ENCODE data around the gene PTX4. TPM values are rescaled to one million over a fixed set of nuclear protein-coding genes. Genes with fewer than 3 reads are reported as not detected.

The PTX4 gene
- total and polyA plus RNA-seq, 2 donors: 0.10 TPM; not detected in 1

DNA sequence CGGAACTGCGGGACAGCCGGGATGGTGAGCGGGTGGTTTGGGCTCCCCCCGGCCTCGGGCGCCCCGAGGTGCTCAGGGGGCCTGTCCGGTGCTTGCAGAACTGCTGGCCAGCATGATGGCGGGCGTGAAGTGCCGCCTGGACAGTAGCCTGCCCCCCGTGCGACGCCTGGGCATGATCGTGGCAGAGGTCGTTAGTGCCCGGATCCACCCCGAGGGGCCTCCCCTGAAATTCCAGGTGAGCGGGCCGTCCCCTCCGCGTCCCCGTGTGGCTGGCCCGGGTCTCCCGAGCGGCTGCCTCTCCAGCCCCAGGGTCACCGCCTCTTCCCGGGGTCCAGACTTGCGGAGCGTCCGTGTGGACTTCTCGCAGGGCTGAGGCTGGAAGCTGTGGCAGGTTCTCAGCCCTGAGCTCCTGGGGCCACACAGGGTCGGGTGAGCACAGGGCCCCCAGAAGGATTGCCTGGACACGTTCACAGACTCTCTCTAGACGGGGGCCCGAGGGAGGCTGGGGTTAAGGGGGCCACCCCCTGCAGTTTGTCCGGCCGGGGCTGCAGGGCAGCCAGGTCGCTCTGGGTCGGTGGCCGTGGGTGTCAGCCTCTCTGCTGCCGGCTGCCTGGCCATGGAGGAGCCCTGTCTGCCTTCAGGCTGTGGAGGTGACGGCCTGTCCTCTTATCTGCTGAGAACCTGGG is 11.9 kb upstream of the PTX4 start:
- H3K4me1 ChIP-seq (ENCODE audit: insufficient read depth): no peaks in the 10 kb centered on the region
- H3K27ac ChIP-seq (ENCODE audit: low read depth): no peak overlapping the region
- 95% methylated on average over 44 of the region's 44 CpGs for WGBS
- H3K4me3 ChIP-seq (ENCODE audit: low read depth, low read length): no peak overlapping the region
- peaks cover 11% of the 10 kb centered on the region for H3K36me3 ChIP-seq (ENCODE audit: insufficient read depth)
- DNase-seq (ENCODE audit: extremely low spot score): no peak

DNA sequence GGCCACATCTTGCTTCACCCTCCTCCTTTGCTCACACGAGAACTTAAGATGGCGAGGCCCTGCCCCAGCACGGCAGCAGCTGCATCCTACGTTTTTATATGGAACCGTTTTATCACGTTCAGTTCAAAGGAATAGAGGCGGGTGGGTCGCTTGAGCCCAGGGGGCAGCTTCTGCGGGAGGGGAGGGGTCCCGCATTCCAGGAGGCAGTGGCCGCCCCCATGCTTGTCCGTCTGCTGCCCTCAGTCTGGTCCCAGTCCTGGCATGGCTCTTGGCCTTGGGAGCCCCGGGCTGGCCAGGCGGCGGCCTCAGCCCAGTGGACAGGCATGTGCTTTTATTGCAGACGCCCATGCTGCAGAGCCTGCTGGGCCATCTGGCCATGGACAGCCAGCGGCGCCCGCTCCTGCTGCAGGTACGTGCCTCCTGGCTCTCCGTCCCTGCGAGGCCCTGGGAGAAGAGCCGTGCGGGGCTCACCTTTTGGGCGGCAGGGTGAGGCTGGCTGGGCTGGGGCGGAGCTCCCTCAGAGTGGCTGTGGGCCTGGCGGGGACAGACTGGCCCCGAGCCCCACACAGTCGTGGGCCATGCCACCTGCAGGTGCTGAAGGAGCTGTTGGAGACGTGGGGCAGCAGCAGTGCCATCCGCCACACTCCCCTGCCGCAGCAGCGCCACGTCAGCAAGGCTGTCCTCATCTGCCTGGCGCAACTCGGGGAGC is 11.2 kb upstream of the PTX4 start:
- H3K4me1 ChIP-seq (ENCODE audit: insufficient read depth): no peaks in the 10 kb centered on the region
- no peak for DNase-seq (ENCODE audit: extremely low spot score)
- no peak overlapping the region for H3K4me3 ChIP-seq (ENCODE audit: low read depth, low read length)
- H3K36me3 ChIP-seq (ENCODE audit: insufficient read depth): peaks cover 11% of the 10 kb centered on the region
- WGBS: 94% methylated on average over 36 of the region's 36 CpGs
- no peak overlapping the region for H3K27ac ChIP-seq (ENCODE audit: low read depth)

DNA sequence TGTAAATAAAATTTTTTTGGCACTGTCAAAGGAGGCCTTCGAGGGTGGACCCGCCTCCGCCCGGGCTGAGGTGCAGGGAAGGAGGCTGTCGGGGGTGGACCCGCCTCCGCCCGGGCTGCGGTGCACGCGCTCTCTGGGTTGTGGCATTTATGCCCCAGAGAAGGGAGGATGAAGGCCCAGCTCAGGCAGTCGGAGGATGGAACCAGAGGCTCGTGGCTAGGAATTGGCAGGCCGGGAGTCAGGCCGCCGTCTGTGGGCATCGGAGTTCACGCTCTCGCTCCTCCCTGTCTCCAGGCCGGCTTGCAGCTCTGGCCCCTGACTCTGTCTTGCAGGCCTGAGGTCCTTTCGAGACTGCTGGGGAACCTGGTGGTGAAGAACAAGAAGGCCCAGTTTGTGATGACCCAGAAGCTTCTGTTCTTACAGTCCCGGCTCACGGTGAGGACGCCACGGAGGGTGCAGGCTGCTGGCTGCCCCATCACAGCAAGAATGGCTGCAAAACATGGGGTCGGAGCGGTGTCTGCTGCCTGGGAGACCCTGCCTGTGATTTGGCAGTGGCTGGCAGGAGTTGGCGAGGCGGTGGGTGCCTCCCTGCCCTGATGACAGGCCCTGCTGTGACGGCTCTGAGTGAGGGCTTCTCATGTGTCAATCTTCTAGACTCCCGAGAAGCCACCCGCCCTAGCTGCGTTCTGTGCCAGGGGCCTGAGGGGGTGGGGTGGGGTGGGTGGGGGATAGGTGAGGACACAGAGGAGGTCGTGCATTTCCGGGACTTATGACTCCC is 10.3 kb upstream of the PTX4 start:
- Histone ChIP-seq H3K27ac (ENCODE audit: low read depth) (no peak overlapping the region), H3K36me3 (ENCODE audit: insufficient read depth) (peaks cover 11% of the 10 kb centered on the region), H3K4me1 (ENCODE audit: insufficient read depth) (no peaks in the 10 kb centered on the region), H3K4me3 (ENCODE audit: low read depth, low read length) (no peak overlapping the region)
- DNase-seq (ENCODE audit: extremely low spot score): no peak
- 91% methylated on average over 35 of the region's 35 CpGs for WGBS

DNA sequence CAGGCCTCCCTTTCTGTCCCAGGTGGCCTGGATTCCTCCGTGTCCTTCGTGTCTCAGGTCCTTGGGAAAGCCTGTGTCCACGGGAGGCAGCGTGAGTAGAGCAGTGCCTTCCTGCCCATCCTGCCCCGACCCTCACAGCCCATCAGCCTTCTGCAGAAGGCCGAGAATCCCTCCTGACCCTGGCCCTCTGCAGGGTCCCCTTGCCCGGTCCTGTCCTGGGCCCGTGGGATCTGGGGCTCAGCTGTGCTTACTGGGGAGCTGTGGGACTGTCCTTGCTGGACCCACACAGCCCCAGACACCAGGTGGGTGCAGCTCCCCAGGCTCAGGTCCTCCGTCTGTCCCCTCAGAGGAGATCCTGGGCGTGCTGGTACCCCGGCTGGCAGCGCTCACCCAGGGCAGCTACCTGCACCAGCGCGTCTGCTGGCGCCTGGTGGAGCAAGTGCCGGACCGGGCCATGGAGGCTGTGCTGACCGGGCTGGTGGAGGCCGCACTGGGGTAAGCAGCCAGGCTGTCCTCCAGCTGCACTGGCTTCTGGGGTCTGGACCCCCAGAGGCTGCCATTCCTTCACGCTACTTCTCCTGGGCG is 8.4 kb upstream of the PTX4 start:
- no peaks in the 10 kb centered on the region for H3K4me1 ChIP-seq (ENCODE audit: insufficient read depth)
- no peak overlapping the region for H3K27ac ChIP-seq (ENCODE audit: low read depth)
- H3K4me3 ChIP-seq (ENCODE audit: low read depth, low read length): no peak overlapping the region
- WGBS: 92% methylated on average over 21 of the region's 21 CpGs
- peaks cover 8% of the 10 kb centered on the region for H3K36me3 ChIP-seq (ENCODE audit: insufficient read depth)
- DNase-seq (ENCODE audit: extremely low spot score): no peak

DNA sequence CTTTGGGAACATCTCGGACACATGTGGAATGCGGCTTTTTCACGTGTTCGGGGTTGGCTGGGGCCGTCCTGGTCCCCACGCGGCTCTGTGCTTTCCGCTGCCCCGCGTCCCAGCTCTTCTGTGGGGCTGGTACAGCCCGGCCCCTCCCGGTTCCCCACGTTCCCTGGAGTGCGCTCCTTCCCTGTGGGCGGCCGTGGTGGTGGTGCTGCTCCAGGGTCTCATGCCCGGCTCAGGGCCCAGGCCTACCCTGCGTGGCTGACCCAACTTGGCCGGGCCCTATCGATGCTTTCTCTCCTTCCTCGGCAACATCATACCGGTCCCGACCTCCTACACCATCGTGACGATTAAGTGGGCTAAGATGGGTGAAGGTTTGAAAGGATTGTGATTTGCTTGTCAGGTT is 7.7 kb upstream of the PTX4 start:
- H3K4me3 ChIP-seq (ENCODE audit: low read depth, low read length): no peak overlapping the region
- no peak for DNase-seq (ENCODE audit: extremely low spot score)
- WGBS: 95% methylated on average over 25 of the region's 25 CpGs
- no peaks in the 10 kb centered on the region for H3K4me1 ChIP-seq (ENCODE audit: insufficient read depth)
- no peak overlapping the region for H3K27ac ChIP-seq (ENCODE audit: low read depth)
- peaks cover 6% of the 10 kb centered on the region for H3K36me3 ChIP-seq (ENCODE audit: insufficient read depth)

DNA sequence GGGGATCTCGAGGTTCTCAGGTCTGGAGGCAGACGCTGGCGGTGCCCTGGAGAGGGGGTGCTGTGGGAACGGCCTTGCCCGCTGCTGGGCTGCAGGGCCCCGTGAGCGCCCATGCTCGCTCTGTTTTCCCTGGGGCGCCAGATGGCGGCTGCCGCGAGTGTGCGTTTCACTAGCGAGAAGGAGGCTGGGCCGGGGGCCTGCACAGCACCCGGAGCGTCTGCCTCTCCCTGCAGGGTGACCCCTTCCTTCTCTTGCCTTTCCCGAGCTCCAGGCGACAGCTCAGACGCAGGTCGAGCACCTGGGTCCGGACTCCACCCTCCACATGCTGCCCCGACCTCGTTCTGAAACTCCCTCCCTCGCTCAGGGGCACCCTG is 7.1 kb upstream of the PTX4 start:
- peaks cover 6% of the 10 kb centered on the region for H3K36me3 ChIP-seq (ENCODE audit: insufficient read depth)
- 91% methylated on average over 25 of the region's 25 CpGs for WGBS
- DNase-seq (ENCODE audit: extremely low spot score): no peak

DNA sequence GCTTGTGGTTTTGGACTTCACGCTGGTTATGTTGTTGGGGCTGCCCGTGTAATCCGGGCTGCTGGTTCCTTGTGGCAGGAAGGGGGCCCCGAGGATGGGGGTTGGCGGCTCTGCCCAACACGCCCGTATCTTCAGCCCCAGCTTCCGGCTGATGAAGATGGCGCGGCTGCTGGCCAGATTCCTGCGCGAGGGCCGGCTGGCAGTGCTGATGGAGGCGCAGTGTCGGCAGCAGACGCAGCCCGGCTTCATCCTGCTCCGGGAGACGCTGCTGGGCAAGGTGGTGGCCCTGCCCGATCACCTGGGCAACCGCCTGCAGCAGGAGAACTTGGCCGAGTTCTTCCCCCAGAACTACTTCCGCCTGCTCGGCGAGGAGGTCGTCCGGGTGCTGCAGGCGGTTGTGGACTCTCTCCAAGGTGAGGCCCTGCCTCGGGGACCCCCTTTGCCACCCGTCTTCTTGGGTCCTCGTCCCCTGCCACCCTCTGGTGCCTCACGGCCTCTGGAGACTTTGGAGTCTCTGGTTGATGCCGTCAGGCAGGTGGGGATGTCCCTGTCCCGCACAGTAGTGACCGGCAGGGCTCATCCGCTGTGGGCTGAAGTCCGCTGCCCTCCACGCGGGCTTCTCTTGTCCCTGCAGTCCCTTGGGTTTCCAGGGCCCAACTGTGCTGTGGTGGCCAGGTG is 6.6 kb upstream of the PTX4 start:
- Histone ChIP-seq H3K4me3 (ENCODE audit: low read depth, low read length) (no peak overlapping the region), H3K36me3 (ENCODE audit: insufficient read depth) (peaks cover 6% of the 10 kb centered on the region), H3K27ac (ENCODE audit: low read depth) (no peak overlapping the region), H3K4me1 (ENCODE audit: insufficient read depth) (no peaks in the 10 kb centered on the region)
- WGBS: 93% methylated on average over 39 of the region's 39 CpGs
- no peak for DNase-seq (ENCODE audit: extremely low spot score)

More for the DNA sequence above, 7.1 kb upstream of the PTX4 start:
- Histone ChIP-seq H3K4me3 (ENCODE audit: low read depth, low read length) (no peak overlapping the region), H3K4me1 (ENCODE audit: insufficient read depth) (no peaks in the 10 kb centered on the region), H3K27ac (ENCODE audit: low read depth) (no peak overlapping the region)

DNA sequence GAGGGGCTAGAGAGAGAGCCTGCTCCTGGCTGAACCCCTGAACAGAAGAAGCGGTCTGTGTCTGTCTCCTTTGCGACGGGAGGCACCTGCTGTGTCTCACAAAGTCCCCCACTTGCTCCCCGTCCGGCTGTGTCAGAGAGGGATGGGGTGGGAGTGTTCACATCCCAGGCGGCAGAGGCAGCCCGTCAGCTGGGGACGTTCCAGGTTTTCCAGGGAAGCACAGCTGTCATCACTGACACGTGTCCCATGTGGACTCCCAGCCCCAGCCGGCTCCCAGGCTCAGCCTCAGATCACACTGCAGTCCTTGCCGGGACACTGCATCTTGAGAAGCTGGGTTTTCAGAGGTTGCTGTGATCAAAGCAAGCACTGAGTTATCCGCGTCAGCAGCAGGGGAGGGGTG is 6.0 kb upstream of the PTX4 start:
- WGBS: 52% methylated on average over 13 of the region's 13 CpGs
- Histone ChIP-seq H3K27ac (ENCODE audit: low read depth) (no peak overlapping the region), H3K4me1 (ENCODE audit: insufficient read depth) (no peaks in the 10 kb centered on the region), H3K36me3 (ENCODE audit: insufficient read depth) (peaks cover 2% of the 10 kb centered on the region), H3K4me3 (ENCODE audit: low read depth, low read length) (no peak overlapping the region)
- no peak for DNase-seq (ENCODE audit: extremely low spot score)

DNA sequence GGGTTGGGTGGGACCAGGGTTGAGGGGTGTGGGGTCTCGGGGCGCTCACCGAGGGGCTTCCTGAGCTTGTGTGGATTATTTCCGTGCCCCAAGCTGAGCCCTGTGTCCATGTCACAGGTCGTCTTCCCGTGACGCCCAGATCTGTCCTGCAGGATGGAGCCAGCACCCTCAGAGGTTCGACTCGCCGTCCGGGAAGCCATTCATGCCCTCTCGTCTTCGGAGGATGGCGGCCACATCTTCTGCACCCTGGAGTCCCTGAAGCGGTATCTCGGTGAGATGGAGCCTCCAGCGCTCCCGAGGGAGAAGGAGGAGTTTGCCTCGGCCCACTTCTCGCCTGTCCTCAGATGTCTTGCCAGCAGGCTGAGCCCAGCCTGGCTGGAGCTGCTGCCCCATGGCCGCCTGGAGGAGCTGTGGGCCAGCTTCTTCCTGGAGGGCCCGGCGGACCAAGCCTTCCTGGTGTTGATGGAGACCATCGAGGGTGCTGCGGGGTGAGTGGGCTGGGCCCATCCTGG is 5.4 kb upstream of the PTX4 start:
- Histone ChIP-seq H3K36me3 (ENCODE audit: insufficient read depth) (peaks cover 2% of the 10 kb centered on the region), H3K4me3 (ENCODE audit: low read depth, low read length) (peak overlapping the region; percentile 60), H3K27ac (ENCODE audit: low read depth) (no peak overlapping the region), H3K4me1 (ENCODE audit: insufficient read depth) (no peaks in the 10 kb centered on the region)
- no peak for DNase-seq (ENCODE audit: extremely low spot score)
- WGBS: 28% methylated on average over 25 of the region's 25 CpGs

DNA sequence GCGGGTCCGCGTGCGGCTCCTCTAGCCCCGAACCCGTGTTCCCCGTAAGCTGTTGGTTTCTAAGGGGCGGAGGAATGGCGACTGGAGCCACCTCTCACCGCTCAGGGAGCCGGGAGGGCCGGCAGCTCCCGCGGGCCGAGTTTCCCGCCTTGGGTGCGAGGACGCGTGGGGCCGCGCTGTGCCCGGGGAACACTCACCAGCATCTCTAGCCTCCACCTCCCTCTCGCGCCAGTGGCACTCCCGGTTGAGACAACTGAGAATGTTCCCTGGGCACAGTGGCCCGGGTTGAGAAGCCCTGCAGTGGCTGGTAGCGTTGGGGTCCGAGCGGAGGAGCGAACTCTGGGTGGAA is 5.0 kb upstream of the PTX4 start:
- no peak for DNase-seq (ENCODE audit: extremely low spot score)
- under 1% methylated on average over 30 of the region's 30 CpGs for WGBS
- Histone ChIP-seq H3K27ac (ENCODE audit: low read depth) (no peak overlapping the region), H3K4me1 (ENCODE audit: insufficient read depth) (no peaks in the 10 kb centered on the region), H3K36me3 (ENCODE audit: insufficient read depth) (peaks cover 2% of the 10 kb centered on the region), H3K4me3 (ENCODE audit: low read depth, low read length) (peak overlapping the region; percentile 60)

DNA sequence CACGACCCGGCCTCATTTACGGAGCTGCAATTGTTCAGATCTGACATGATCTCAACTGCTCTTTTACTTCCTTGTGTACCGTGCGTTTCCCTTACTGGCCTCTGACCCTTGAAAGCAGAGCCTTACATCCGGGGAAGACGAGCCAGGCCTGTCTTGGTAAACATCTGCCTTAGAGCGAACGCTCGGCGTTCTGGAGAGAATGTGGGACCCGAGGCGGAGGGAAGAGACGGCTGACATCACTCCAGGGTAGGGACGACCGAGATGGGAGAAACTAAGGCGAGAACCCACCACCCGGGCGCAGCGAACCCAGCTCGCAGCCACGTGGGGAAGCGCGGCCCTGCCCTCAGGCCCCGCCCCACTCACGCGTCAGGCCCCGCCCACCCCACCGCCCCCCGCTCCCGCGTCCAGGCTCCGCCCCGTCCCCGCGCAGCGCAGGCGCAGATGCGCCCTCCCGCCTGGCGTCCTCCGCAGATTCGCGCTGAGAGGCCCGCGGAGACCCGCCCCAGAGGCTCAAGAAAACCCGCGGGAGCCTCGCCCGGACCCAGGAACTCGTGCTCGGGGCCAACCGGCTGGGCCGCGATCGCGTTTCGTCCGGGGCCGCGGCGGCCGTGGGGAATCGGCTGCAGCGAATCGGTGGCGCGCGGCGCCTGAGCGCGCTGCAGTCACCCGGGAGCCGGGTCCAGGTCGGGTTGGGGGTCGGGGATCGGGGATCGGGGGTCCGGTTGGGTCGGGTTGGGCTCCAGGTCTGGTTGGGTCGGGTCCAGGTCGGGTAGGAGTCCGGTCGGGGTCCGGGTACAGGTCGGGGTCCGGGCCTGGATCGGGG is 4.4 kb upstream of the PTX4 start, which contains the start of gene TELO2:
Gene TELO2, plus strand, starts transcription at position 438 of the 823 bp plus-strand sequence. CDS start 922 bp downstream, outside the sequence.
- WGBS: under 1% methylated on average over 89 of the region's 89 CpGs
- Histone ChIP-seq H3K36me3 (ENCODE audit: insufficient read depth) (peaks cover 2% of the 10 kb centered on the region), H3K4me3 (ENCODE audit: low read depth, low read length) (peak within 1 kb of the TSS; percentile 60), H3K4me1 (ENCODE audit: insufficient read depth) (no peaks in the 10 kb centered on the region), H3K27ac (ENCODE audit: low read depth) (peak within 1 kb of the TSS; percentile 64)
- DNase-seq (ENCODE audit: extremely low spot score): peak; percentile 21

DNA sequence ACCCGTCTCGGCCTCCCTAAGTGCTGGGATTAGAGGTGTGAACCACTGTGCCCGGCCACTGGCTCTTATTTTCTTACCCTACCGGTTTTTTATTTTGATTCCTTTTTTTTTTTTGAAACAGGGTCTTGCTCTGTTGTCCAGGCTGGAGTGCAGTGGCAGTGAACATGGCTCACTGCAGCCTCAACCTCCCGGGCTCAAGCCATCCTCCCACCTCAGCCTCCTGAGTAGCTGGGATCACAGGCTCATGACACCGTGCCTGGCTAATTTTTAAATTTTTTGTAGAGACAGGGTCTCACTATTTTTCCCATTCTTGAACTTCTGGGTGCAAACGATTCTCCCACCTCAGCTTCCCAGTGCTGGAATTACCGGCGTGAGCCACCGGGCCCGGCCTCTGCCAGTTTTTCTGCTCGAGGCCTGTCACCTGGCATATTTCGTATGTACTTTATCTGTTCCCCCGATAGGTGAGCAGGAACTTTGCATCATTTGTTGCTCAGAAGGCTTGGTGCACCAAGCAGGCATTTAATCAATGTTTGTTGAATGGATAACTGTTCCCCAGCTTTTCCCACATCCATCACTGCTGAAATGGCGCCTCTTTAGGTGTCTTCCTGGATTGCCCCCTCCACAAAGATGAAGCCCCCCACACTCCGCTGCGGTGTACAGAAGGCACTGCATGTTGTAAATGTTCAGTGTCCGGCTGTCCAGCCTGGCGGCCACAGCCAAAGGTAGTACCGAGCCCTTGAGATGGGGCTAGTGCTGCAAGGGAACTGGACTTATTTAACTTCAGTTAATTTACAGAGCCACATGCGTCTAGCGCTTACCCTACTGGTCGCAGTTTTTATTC is 3.6 kb upstream of the PTX4 start:
- Histone ChIP-seq H3K4me1 (ENCODE audit: insufficient read depth) (no peaks in the 10 kb centered on the region), H3K36me3 (ENCODE audit: insufficient read depth) (peaks cover 2% of the 10 kb centered on the region), H3K27ac (ENCODE audit: low read depth) (no peak overlapping the region), H3K4me3 (ENCODE audit: low read depth, low read length) (no peak overlapping the region)
- no peak for DNase-seq (ENCODE audit: extremely low spot score)
- WGBS: 86% methylated on average over 23 of the region's 23 CpGs

All from urinary bladder (tissue), 4 donors.